SU-DHL-6 (cell line): ENCODE data around the gene SVIL.
"Not testable (repeated sequence)": the region's sequence is repeated elsewhere in the genome, so short reads cannot be mapped to it uniquely, and the experiment has no call there.

Experiments used
- EZH2phosphoT487 ChIP-seq: fragments of 200-600 bp; sonication (generic), shearing (Covaris generic); conservative IDR thresholded peaks from 2 replicates; pipeline ENCODE4 v1.6.1; 2018; ENCODE audit warnings: mild to moderate bottlenecking, antibody characterized with exemption, low read length, moderate library complexity, mixed read lengths
- TF ChIP-seq, protein P1 (sequence below): fragments of 200-600 bp; sonication (generic); IDR thresholded peaks from one replicate; pipeline ENCODE4 v1.5.1; 2017; ENCODE audit warnings: antibody characterized with exemption, mild to moderate bottlenecking, low read length, moderate library complexity; ENCODE audit not compliant: insufficient read depth, poor library complexity, severe bottlenecking

GRCh38 chr10:29439005-29439404, 195.8 kb downstream of the SVIL start:
- TF ChIP-seq, protein P1, sequence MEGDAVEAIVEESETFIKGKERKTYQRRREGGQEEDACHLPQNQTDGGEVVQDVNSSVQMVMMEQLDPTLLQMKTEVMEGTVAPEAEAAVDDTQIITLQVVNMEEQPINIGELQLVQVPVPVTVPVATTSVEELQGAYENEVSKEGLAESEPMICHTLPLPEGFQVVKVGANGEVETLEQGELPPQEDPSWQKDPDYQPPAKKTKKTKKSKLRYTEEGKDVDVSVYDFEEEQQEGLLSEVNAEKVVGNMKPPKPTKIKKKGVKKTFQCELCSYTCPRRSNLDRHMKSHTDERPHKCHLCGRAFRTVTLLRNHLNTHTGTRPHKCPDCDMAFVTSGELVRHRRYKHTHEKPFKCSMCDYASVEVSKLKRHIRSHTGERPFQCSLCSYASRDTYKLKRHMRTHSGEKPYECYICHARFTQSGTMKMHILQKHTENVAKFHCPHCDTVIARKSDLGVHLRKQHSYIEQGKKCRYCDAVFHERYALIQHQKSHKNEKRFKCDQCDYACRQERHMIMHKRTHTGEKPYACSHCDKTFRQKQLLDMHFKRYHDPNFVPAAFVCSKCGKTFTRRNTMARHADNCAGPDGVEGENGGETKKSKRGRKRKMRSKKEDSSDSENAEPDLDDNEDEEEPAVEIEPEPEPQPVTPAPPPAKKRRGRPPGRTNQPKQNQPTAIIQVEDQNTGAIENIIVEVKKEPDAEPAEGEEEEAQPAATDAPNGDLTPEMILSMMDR, result not testable (repeated sequence)
- TF ChIP-seq EZH2phosphoT487, result not testable (repeated sequence)
